IMR-90 (cell line): ENCODE results near the gene GIPR. TPM values are rescaled to one million over a fixed set of nuclear protein-coding genes. Genes with fewer than 3 reads are reported as not detected.

Source experiments
- ATAC-seq: fragments of 200-7000 bp; cut with Tn5 transposase; 2 replicates; pipeline ENCODE4 v1.9.1; 2020; ENCODE audit warnings: low read depth, mild to moderate bottlenecking, moderate library complexity
- BruUV-seq: library from RNA; stranded (reverse); fragments of 400-500 nt; replicated peaks from 2 replicates; lab custom pipeline; 2021; lab: Mats Ljungman, UMichigan
- CTCF ChIA-PET: fragments of 300-600 bp; formaldehyde crosslinking; extraction: SDS; loops from one replicate; lab custom pipeline; 2021; ENCODE audit warnings: antibody characterized with exemption; lab: Yijun Ruan, JAX
- POLR2A ChIA-PET: fragments of 300-600 bp; sonication (Branson Sonifier 250); formaldehyde crosslinking; loops from one replicate; lab custom pipeline; 2022; ENCODE audit warnings: antibody characterized with exemption; ENCODE audit not compliant: unreplicated experiment; lab: Charles Lee
- DNase-seq: peaks from one replicate; pipeline ENCODE4 v3.0.0; 2013
- H2AFZ ChIP-seq: replicated peaks from 2 replicates; pipeline ENCODE3; 2013; ENCODE audit warnings: low read length, mild to moderate bottlenecking; ENCODE audit not compliant: poor library complexity
- H2AK5ac ChIP-seq: 2 replicates; pipeline ENCODE4 v1.6.1; 2013; ENCODE audit warnings: low read depth, low read length, inconsistent platforms
- H2AK9ac ChIP-seq: replicated peaks from 2 replicates; pipeline ENCODE3; 2013; ENCODE audit warnings: mild to moderate bottlenecking, low read depth, low read length, moderate library complexity; ENCODE audit not compliant: poor library complexity
- H2BK120ac ChIP-seq: 2 replicates; pipeline ENCODE4 v1.6.1; 2013; ENCODE audit warnings: low read depth, low read length, inconsistent platforms
- H2BK15ac ChIP-seq: 3 replicates; pipeline ENCODE4 v1.6.1; 2013; ENCODE audit warnings: low read depth, low read length, inconsistent platforms
- H2BK20ac ChIP-seq: 2 replicates; pipeline ENCODE4 v1.6.1; 2013; ENCODE audit warnings: low read depth, mild to moderate bottlenecking, inconsistent platforms, low read length, moderate library complexity
- H2BK5ac ChIP-seq: 2 replicates; pipeline ENCODE4 v1.6.1; 2013; ENCODE audit warnings: mild to moderate bottlenecking, low read depth, low read length, inconsistent platforms; ENCODE audit not compliant: poor library complexity, severe bottlenecking
- H3K14ac ChIP-seq: replicated peaks from 2 replicates; pipeline ENCODE4 v1.6.1; 2013; ENCODE audit warnings: low read depth, low read length, inconsistent platforms
- H3K18ac ChIP-seq: 2 replicates; pipeline ENCODE4 v1.6.1; 2013; ENCODE audit warnings: low read depth, low read length, control low read depth
- H3K23ac ChIP-seq: 2 replicates; pipeline ENCODE4 v1.6.1; 2013; ENCODE audit warnings: low read depth, low read length, inconsistent platforms
- H3K27ac ChIP-seq: 2 replicates; pipeline ENCODE4 v1.5.1; 2013; ENCODE audit warnings: mild to moderate bottlenecking, control low read depth, low read length; ENCODE audit not compliant: insufficient read depth
- H3K27me3 ChIP-seq: 2 replicates; pipeline ENCODE4 v1.6.1; 2013; ENCODE audit warnings: low read length; ENCODE audit not compliant: control insufficient read depth, insufficient read depth
- H3K36me3 ChIP-seq: 2 replicates; pipeline ENCODE4 v1.6.1; 2013; ENCODE audit warnings: low read length, mixed read lengths; ENCODE audit not compliant: control insufficient read depth, insufficient read depth
- H3K4ac ChIP-seq: 2 replicates; pipeline ENCODE4 v1.6.1; 2013; ENCODE audit warnings: low read depth, low read length, inconsistent platforms
- H3K4me1 ChIP-seq: 2 replicates; pipeline ENCODE4 v1.6.1; 2013; ENCODE audit warnings: low read length, mixed read lengths; ENCODE audit not compliant: control insufficient read depth, insufficient read depth
- H3K4me2 ChIP-seq: 2 replicates; pipeline ENCODE4 v1.6.1; 2013; ENCODE audit warnings: low read depth, mild to moderate bottlenecking, control low read depth, low read length, moderate library complexity
- H3K4me3 ChIP-seq: 2 replicates; pipeline ENCODE4 v1.5.1; 2013; ENCODE audit warnings: low read depth, mild to moderate bottlenecking, control low read depth, low read length, moderate library complexity; ENCODE audit not compliant: insufficient read depth
- H3K56ac ChIP-seq: 2 replicates; pipeline ENCODE4 v1.6.1; 2013; ENCODE audit warnings: low read length, inconsistent platforms; ENCODE audit not compliant: insufficient read depth; ENCODE audit errors: extremely low read depth
- H3K79me1 ChIP-seq, 2 experiments: 2 replicates each; pipeline ENCODE4 v1.6.1; 2013; ENCODE audit warnings: low read length in 2 of 2, inconsistent platforms in 1 of 2, low read depth in 1 of 2
- H3K9ac ChIP-seq: 2 replicates; pipeline ENCODE4 v1.6.1; 2013; ENCODE audit warnings: low read depth, low read length, control low read depth
- H3K9me1 ChIP-seq: 2 replicates; pipeline ENCODE4 v1.6.1; 2013; ENCODE audit warnings: low read length, inconsistent platforms; ENCODE audit not compliant: insufficient read depth
- H3K9me3 ChIP-seq: 2 replicates; pipeline ENCODE4 v1.6.1; 2013; ENCODE audit warnings: low read length; ENCODE audit not compliant: control insufficient read depth, insufficient read depth
- H4K20me1 ChIP-seq: 2 replicates; pipeline ENCODE4 v1.6.1; 2013; ENCODE audit warnings: low read length, inconsistent platforms; ENCODE audit not compliant: insufficient read depth
- H4K5ac ChIP-seq: 2 replicates; pipeline ENCODE4 v1.6.1; 2013; ENCODE audit warnings: mild to moderate bottlenecking, low read depth, low read length, control low read depth
- H4K8ac ChIP-seq, 2 experiments: 2 replicates each; pipeline ENCODE4 v1.6.1; 2013; ENCODE audit warnings: low read depth in 2 of 2, low read length in 2 of 2, control low read depth in 1 of 2, inconsistent platforms in 1 of 2
- H4K91ac ChIP-seq: 2 replicates; pipeline ENCODE4 v1.6.1; 2013; ENCODE audit warnings: low read depth, low read length, inconsistent platforms; ENCODE audit not compliant: insufficient read depth
- CHD1 ChIP-seq: IDR thresholded peaks from 2 replicates; pipeline ENCODE4 v1.6.1; 2012; ENCODE audit warnings: low read depth, low read length, improper control_type of control experiment
- FOS ChIP-seq: fragments of 150-350 bp; IDR thresholded peaks from 2 replicates; pipeline ENCODE4 v1.6.1; 2016; ENCODE audit warnings: low read depth, low read length
- MAFK ChIP-seq: IDR thresholded peaks from 2 replicates; pipeline ENCODE4 v1.6.1; 2012; ENCODE audit warnings: low read depth, low read length, improper control_type of control experiment
- MXI1 ChIP-seq: IDR thresholded peaks from 2 replicates; pipeline ENCODE4 v1.6.1; 2012; ENCODE audit warnings: low read depth, mild to moderate bottlenecking, low read length, moderate library complexity, borderline replicate concordance
- NFE2L2 ChIP-seq: fragments of 150-350 bp; IDR thresholded peaks from 2 replicates; pipeline ENCODE4 v1.6.1; 2016; ENCODE audit warnings: low read depth, mild to moderate bottlenecking, low read length
- RAD21 ChIP-seq: IDR thresholded peaks from 2 replicates; pipeline ENCODE4 v1.6.1; 2012; ENCODE audit warnings: low read length, improper control_type of control experiment
- RCOR1 ChIP-seq: IDR thresholded peaks from 2 replicates; pipeline ENCODE4 v1.6.1; 2012; ENCODE audit warnings: mild to moderate bottlenecking, low read length, improper control_type of control experiment; ENCODE audit not compliant: insufficient replicate concordance
- WGBS, 2 experiments: methylation state at CpG; one replicate each; pipeline versions ENCODE4 v1.1.5 to v1.1.7; 2013; ENCODE audit warnings: missing lambda C conversion rate in 2 of 2; ENCODE audit not compliant: insufficient read length in 1 of 2; ENCODE audit errors: extremely low coverage in 2 of 2; 5-methylcytosine and 5-hydroxymethylcytosine counted together
- dilution Hi-C: fragments of 300-500 bp; cut with HindIII; formaldehyde crosslinking; loops from one replicate; pipeline ENCODE4 v1.14.3; 2018; ENCODE audit warnings: low sequenced_read_pairs; ENCODE audit not compliant: unreplicated experiment
- in situ Hi-C: fragments of 300-500 bp; cut with MboI; formaldehyde crosslinking; loops from 3 replicates; pipeline ENCODE4 v1.14.3; 2019; ENCODE audit warnings: low sequenced_read_pairs, inconsistent platforms, mixed read lengths
- intact Hi-C: fragments of 100-400 bp; cut with micrococcal nuclease; formaldehyde crosslinking; loops from 2 replicates; pipeline ENCODE4 v1.10.0; 2022
- polyA plus RNA-seq, 3 experiments: library from polyadenylated mRNA; depleted of rRNA; stranded (reverse); fragments of >200 nt; gene quantifications; 2 replicates each; pipeline ENCODE4 v1.2.3, GENCODE V29; 2012; ENCODE audit warnings: low replicate concordance in 1 of 3
- total RNA-seq: library from RNA; depleted of rRNA; stranded (reverse); fragments of >200 nt; gene quantifications from 2 replicates; pipeline ENCODE4 v1.2.3, GENCODE V29; 2012
- TF ChIP-seq, protein P1 (sequence below): conservative IDR thresholded peaks from 2 replicates; pipeline ENCODE4 v1.5.1; 2012; ENCODE audit warnings: mild to moderate bottlenecking, low read depth, low read length, improper control_type of control experiment

The GIPR gene
- total and polyA plus RNA-seq, 2 of the 4 experiments (the other 2 are of a cell fraction) = 0.18 to 1.2 TPM

DNA sequence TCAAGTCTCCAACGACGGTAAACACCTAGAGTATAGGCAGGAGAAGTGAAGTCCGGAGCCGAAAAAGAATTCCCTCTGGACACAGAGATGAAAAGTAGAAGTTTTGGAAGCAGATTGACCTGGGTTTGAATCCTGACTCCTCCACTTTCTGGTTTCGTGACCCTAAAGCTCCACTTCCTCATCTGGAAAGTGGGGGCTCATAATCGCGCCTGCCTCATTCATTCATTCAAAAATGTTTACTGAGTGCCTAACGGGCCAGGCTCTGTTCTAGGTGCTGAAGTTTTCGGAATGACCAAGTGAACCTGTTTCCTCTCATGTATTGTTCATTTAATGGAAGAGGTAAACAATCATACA is 21.7 kb upstream of the GIPR start:
- Histone ChIP-seq H2BK15ac (no peak overlapping the region), H3K36me3 (no peaks in the 10 kb centered on the region), H3K27ac (no peak overlapping the region), H3K9me1 (no peaks in the 10 kb centered on the region), H3K4me2 (peak overlapping the region; percentile 67), H2BK20ac (no peak overlapping the region), H3K27me3 (peaks cover 2% of the 10 kb centered on the region), H4K8ac (peak overlapping the region; percentile 11 to 19; a peak in 1 of 4 replicates), H4K91ac (no peak overlapping the region), H3K23ac (no peak overlapping the region), H4K20me1 (peaks cover 3% of the 10 kb centered on the region; the same call in 1 of the 2 replicates), H2AFZ (peak overlapping the region; percentile 84), H3K14ac (no peak overlapping the region), H3K9me3 (no peaks in the 10 kb centered on the region), H2AK9ac (no peak overlapping the region), H3K4ac (no peak overlapping the region), H2AK5ac (no peak overlapping the region), H2BK120ac (no peak overlapping the region), H3K56ac (no peak overlapping the region), H4K5ac (no peak overlapping the region), H3K18ac (no peak overlapping the region), H3K4me1 (peaks cover 9% of the 10 kb centered on the region), H3K4me3 (peak overlapping the region; percentile 48), H2BK5ac (no peak overlapping the region), H3K79me1 (0 out of 4 replicates have a peak, but pooled peaks cover 0 to 5% of the 10 kb centered on the region in 2 experiments), H3K9ac (no peak overlapping the region)
- no TSS peak for BruUV-seq
- TF ChIP-seq RAD21 (no peak), FOS (no peak), CHD1 (no peak), NFE2L2 (no peak), MXI1 (no peak), RCOR1 (no peak), MAFK (no peak)
- TF ChIP-seq, protein P1, sequence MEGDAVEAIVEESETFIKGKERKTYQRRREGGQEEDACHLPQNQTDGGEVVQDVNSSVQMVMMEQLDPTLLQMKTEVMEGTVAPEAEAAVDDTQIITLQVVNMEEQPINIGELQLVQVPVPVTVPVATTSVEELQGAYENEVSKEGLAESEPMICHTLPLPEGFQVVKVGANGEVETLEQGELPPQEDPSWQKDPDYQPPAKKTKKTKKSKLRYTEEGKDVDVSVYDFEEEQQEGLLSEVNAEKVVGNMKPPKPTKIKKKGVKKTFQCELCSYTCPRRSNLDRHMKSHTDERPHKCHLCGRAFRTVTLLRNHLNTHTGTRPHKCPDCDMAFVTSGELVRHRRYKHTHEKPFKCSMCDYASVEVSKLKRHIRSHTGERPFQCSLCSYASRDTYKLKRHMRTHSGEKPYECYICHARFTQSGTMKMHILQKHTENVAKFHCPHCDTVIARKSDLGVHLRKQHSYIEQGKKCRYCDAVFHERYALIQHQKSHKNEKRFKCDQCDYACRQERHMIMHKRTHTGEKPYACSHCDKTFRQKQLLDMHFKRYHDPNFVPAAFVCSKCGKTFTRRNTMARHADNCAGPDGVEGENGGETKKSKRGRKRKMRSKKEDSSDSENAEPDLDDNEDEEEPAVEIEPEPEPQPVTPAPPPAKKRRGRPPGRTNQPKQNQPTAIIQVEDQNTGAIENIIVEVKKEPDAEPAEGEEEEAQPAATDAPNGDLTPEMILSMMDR = no peak
- ATAC-seq (no peak), DNase-seq (no peak)
- ChIA-PET CTCF (no interaction called here), POLR2A (no interaction called here)
- dilution Hi-C loops (no loop called here), in situ Hi-C loops (loop anchor here (10.0 kb wide), 1 partner anchor 122 kb away; no protein-coding TSS in a partner anchor), intact Hi-C loops (no loop called here)
- no CpG with 5 or more reads among the region's 9 CpGs for WGBS, 2 experiments
